Activated CD8-positive, alpha-beta T cell treated with anti-CD3 and anti-CD28 coated beads for 36 hours (primary cell): ENCODE measurements around the gene SIK3. TPM values are rescaled to one million over a fixed set of nuclear protein-coding genes. Genes with fewer than 3 reads are reported as not detected.

Experiments used
- ATAC-seq: fragments of 200-7000 bp; cut with Tn5 transposase; one replicate; pipeline ENCODE4 v1.10.0; 2021; ENCODE audit warnings: mild to moderate bottlenecking, moderate library complexity
- CTCF ChIA-PET: fragments of 350-600 bp; sonication (Branson Sonifier 250); formaldehyde crosslinking; loops from one replicate; lab custom pipeline; 2021; ENCODE audit warnings: antibody characterized with exemption; lab: Charles Lee
- POLR2A ChIA-PET: fragments of 350-600 bp; sonication (Branson Sonifier 250); formaldehyde crosslinking; loops from one replicate; lab custom pipeline; 2021; ENCODE audit warnings: antibody characterized with exemption; lab: Charles Lee
- DNase-seq: peaks from one replicate; pipeline ENCODE4 v3.0.0-alpha.2; 2020
- H3K27ac Mint-ChIP-seq: one replicate; pipeline ENCODE4 v1.8.0; 2021; ENCODE audit warnings: mild to moderate bottlenecking, mixed read lengths
- H3K27me3 Mint-ChIP-seq: one replicate; pipeline ENCODE4 v1.8.0; 2021; ENCODE audit warnings: mixed read lengths
- H3K36me3 Mint-ChIP-seq: one replicate; pipeline ENCODE4 v1.8.0; 2021; ENCODE audit warnings: low read depth, mixed read lengths
- H3K4me1 Mint-ChIP-seq: one replicate; pipeline ENCODE4 v1.8.0; 2021; ENCODE audit warnings: low read depth, mixed read lengths
- H3K4me3 Mint-ChIP-seq: one replicate; pipeline ENCODE4 v1.8.0; 2021; ENCODE audit warnings: mild to moderate bottlenecking, moderate library complexity, mixed read lengths
- H3K9me3 Mint-ChIP-seq: one replicate; pipeline ENCODE4 v1.8.0; 2021; ENCODE audit warnings: mixed read lengths
- CTCF ChIP-seq: fragments of 200-600 bp; IDR thresholded peaks from one replicate; pipeline ENCODE4 v1.8.0; 2022; ENCODE audit warnings: antibody characterized with exemption, mild to moderate bottlenecking
- intact Hi-C: fragments of 100-400 bp; cut with micrococcal nuclease; formaldehyde crosslinking; loops from one replicate; pipeline ENCODE4 v1.10.0; 2022
- total RNA-seq, 2 experiments: library from RNA; stranded (reverse); gene quantifications; one replicate each; pipeline ENCODE4 v1.2.3, GENCODE V29; 2021

Gene SIK3
- total RNA-seq, 2 experiments from 2014 or later: 18.7 to 24.1 TPM

- CTCF ChIA-PET: no interaction called here
Measured at GRCh38 chr11:116862185-116862584, 236.0 kb downstream of the SIK3 start.

GRCh38 chr11:116861539-116861938 lies 236.7 kb downstream of the SIK3 start:
- no peak for TF ChIP-seq CTCF
- ChIA-PET POLR2A (interaction anchor here (1.3 kb wide), 1 partner anchor 13 kb away, joined by 3 read pairs; no protein-coding TSS in a partner anchor), CTCF (no interaction called here)
- ATAC-seq (no peak), DNase-seq (no peak)
- Mint-ChIP-seq H3K27me3 (no peaks in the 10 kb centered on the region), H3K36me3 (peaks cover 46% of the 10 kb centered on the region), H3K4me1 (peaks cover 5% of the 10 kb centered on the region), H3K9me3 (no peaks in the 10 kb centered on the region), H3K27ac (peak overlapping the region; percentile 0), H3K4me3 (no peak overlapping the region)
- intact Hi-C loops: no loop called here

More at GRCh38 chr11:116862185-116862584, 236.0 kb downstream of the SIK3 start:
- H3K27ac Mint-ChIP-seq: no peak overlapping the region
- intact Hi-C loops: no loop called here
- H3K27me3 Mint-ChIP-seq: no peaks in the 10 kb centered on the region
- peaks cover 2% of the 10 kb centered on the region for H3K4me1 Mint-ChIP-seq
- ATAC-seq: no peak
- peaks cover 46% of the 10 kb centered on the region for H3K36me3 Mint-ChIP-seq
- POLR2A ChIA-PET: interaction anchor here (3.0 kb wide), 1 partner anchor 9 kb away, joined by 15 read pairs; no protein-coding TSS in a partner anchor
- no peaks in the 10 kb centered on the region for H3K9me3 Mint-ChIP-seq
- no peak overlapping the region for H3K4me3 Mint-ChIP-seq
- no peak for TF ChIP-seq CTCF
- DNase-seq: no peak

- Mint-ChIP-seq H3K9me3 (no peaks in the 10 kb centered on the region), H3K4me3 (no peak overlapping the region), H3K4me1 (peaks cover 15% of the 10 kb centered on the region), H3K36me3 (peaks cover 47% of the 10 kb centered on the region), H3K27ac (no peak overlapping the region), H3K27me3 (no peaks in the 10 kb centered on the region)
- no peak for ATAC-seq
- CTCF ChIA-PET: interaction anchor here (1.3 kb wide), 1 partner anchor 12 kb away, joined by 3 read pairs; no protein-coding TSS in a partner anchor
- no peak for TF ChIP-seq CTCF
- POLR2A ChIA-PET: interaction anchor here (1.3 kb wide), 1 partner anchor 11 kb away, joined by 3 read pairs; no protein-coding TSS in a partner anchor
- intact Hi-C loops: no loop called here
- no peak for DNase-seq
Measured at GRCh38 chr11:116860303-116860702, 237.9 kb downstream of the SIK3 start.

GRCh38 chr11:116859175-116859574 lies 239.1 kb downstream of the SIK3 start:
- Mint-ChIP-seq H3K27ac (no peak overlapping the region), H3K4me3 (no peak overlapping the region), H3K9me3 (peaks cover 3% of the 10 kb centered on the region), H3K27me3 (no peaks in the 10 kb centered on the region), H3K4me1 (peaks cover 23% of the 10 kb centered on the region), H3K36me3 (peaks cover 50% of the 10 kb centered on the region)
- TF ChIP-seq CTCF: no peak
- ChIA-PET POLR2A (interaction anchor here (0.9 kb wide), 2 partner anchors 9 to 14 kb away, joined by 3 to 4 read pairs; no protein-coding TSS in a partner anchor), CTCF (interaction anchor here (1.3 to 1.6 kb wide), 3 partner anchors 23 to 246 kb away, joined by 3 to 5 read pairs (median 4); partner anchors contain the start of gene APOA5)
- DNase-seq: no peak
- no peak for ATAC-seq
- intact Hi-C loops: no loop called here

GRCh38 chr11:116857936-116858335 lies 240.3 kb downstream of the SIK3 start:
- ChIA-PET POLR2A (no interaction called here), CTCF (interaction anchor here (1.6 kb wide), 1 partner anchor 248 kb away, joined by 5 read pairs; no protein-coding TSS in a partner anchor)
- intact Hi-C loops: no loop called here
- Mint-ChIP-seq H3K4me3 (no peak overlapping the region), H3K36me3 (peaks cover 52% of the 10 kb centered on the region), H3K27ac (no peak overlapping the region), H3K27me3 (no peaks in the 10 kb centered on the region), H3K4me1 (peaks cover 35% of the 10 kb centered on the region), H3K9me3 (peaks cover 3% of the 10 kb centered on the region)
- no peak for DNase-seq
- ATAC-seq: no peak
- no peak for TF ChIP-seq CTCF
